ENCODE measurements around the gene GNAS-AS1.

The GNAS-AS1 gene

GRCh38 chr20:58884966-58885365 lies 34.3 kb upstream of the GNAS-AS1 start:
- no peak for DNase-seq

- no peak for DNase-seq
Observed at GRCh38 chr20:58883241-58883691, 32.6 kb upstream of the GNAS-AS1 start.

GRCh38 chr20:58882704-58883089 lies 32.0 kb upstream of the GNAS-AS1 start:
- no peak for DNase-seq

- no peak for DNase-seq
Observed at GRCh38 chr20:58880994-58881752, 30.5 kb upstream of the GNAS-AS1 start.

GRCh38 chr20:58880441-58880840 lies 29.7 kb upstream of the GNAS-AS1 start:
- DNase-seq: no peak

GRCh38 chr20:58878399-58878798 lies 27.7 kb upstream of the GNAS-AS1 start:
- no peak for DNase-seq

GRCh38 chr20:58877976-58878360 lies 27.3 kb upstream of the GNAS-AS1 start:
- peak; percentile 14 to 26 for DNase-seq

- no peak for DNase-seq
Observed at GRCh38 chr20:58877050-58877975, 26.6 kb upstream of the GNAS-AS1 start.

- DNase-seq: no peak
Observed at GRCh38 chr20:58876437-58876836, 25.7 kb upstream of the GNAS-AS1 start.

- no peak for DNase-seq
Observed at GRCh38 chr20:58875541-58876134, 24.9 kb upstream of the GNAS-AS1 start.

- DNase-seq: no peak
Observed at GRCh38 chr20:58875111-58875510, 24.4 kb upstream of the GNAS-AS1 start.

GRCh38 chr20:58874469-58874868 lies 23.8 kb upstream of the GNAS-AS1 start:
- no peak for DNase-seq

- DNase-seq: no peak
Observed at GRCh38 chr20:58871533-58872102, 20.9 kb upstream of the GNAS-AS1 start.

GRCh38 chr20:58870293-58871014 lies 19.8 kb upstream of the GNAS-AS1 start:
- DNase-seq: peak; percentile 56 to 59

- DNase-seq: no peak
Observed at GRCh38 chr20:58869662-58870227, 19.0 kb upstream of the GNAS-AS1 start.

GRCh38 chr20:58868795-58869194 lies 18.1 kb upstream of the GNAS-AS1 start:
- no peak for DNase-seq

GRCh38 chr20:58867211-58867610 lies 16.5 kb upstream of the GNAS-AS1 start:
- DNase-seq: no peak

GRCh38 chr20:58865843-58866242 lies 15.1 kb upstream of the GNAS-AS1 start:
- no peak for DNase-seq

- peak in 1 of 2 donors; percentile 37 for DNase-seq
Observed at GRCh38 chr20:58864346-58864745, 13.6 kb upstream of the GNAS-AS1 start.

GRCh38 chr20:58863044-58863790 lies 12.5 kb upstream of the GNAS-AS1 start:
- DNase-seq: no peak

Measured in CD4-positive, alpha-beta T cell treated with Interleukin-4 for 1 hour (primary cell).